H1 (cell line): Measurements from ENCODE around the gene PDE9A. TPM values are rescaled to one million over a fixed set of nuclear protein-coding genes. Genes with fewer than 3 reads are reported as not detected.

Source experiments
- CTCF ChIA-PET: fragments of 300-600 bp; sonication (Branson Sonifier 250); formaldehyde crosslinking; loops from one replicate; lab custom pipeline; 2021; ENCODE audit not compliant: partially characterized antibody; lab: Charles Lee
- POLR2A ChIA-PET: fragments of 300-600 bp; sonication (Branson Sonifier 250); formaldehyde crosslinking; loops from one replicate; lab custom pipeline; 2021; ENCODE audit warnings: inconsistent platforms; ENCODE audit not compliant: partially characterized antibody; lab: Charles Lee
- DNase-seq, 2 experiments: peaks; one replicate each; pipeline versions ENCODE4 v3.0.0 to v3.0.0-alpha.2; 2010 to 2022; ENCODE audit warnings: low spot score in 2 of 2, low read depth in 1 of 2, mixed read lengths in 1 of 2
- FAIRE-seq: peaks from 2 replicates; lab custom pipeline; 2011; peaks lifted over from hg19 to GRCh38; lab: Jason Lieb, UNC
- H2AFZ ChIP-seq: 2 replicates; pipeline ENCODE4 v1.8.1; 2012; ENCODE audit warnings: low read length, inconsistent platforms
- H2AK5ac ChIP-seq: 2 replicates; pipeline ENCODE4 v1.6.1; 2013; ENCODE audit warnings: low read depth, low read length
- H2BK120ac ChIP-seq: replicated peaks from 2 replicates; pipeline ENCODE3; 2013; ENCODE audit warnings: low read depth, low read length, inconsistent platforms
- H2BK12ac ChIP-seq: 2 replicates; pipeline ENCODE4 v1.6.1; 2013; ENCODE audit warnings: low read depth, low read length
- H2BK15ac ChIP-seq: 2 replicates; pipeline ENCODE4 v1.6.1; 2013; ENCODE audit warnings: low read length
- H2BK20ac ChIP-seq: 2 replicates; pipeline ENCODE4 v1.6.1; 2013; ENCODE audit warnings: low read length
- H2BK5ac ChIP-seq: 2 replicates; pipeline ENCODE4 v1.6.1; 2013; ENCODE audit warnings: low read depth, low read length
- H3K14ac ChIP-seq: 2 replicates; pipeline ENCODE4 v1.6.1; 2013; ENCODE audit warnings: inconsistent platforms; ENCODE audit not compliant: insufficient read length
- H3K18ac ChIP-seq: 2 replicates; pipeline ENCODE4 v1.6.1; 2013; ENCODE audit warnings: low read length; ENCODE audit errors: extremely low read depth
- H3K23ac ChIP-seq: 2 replicates; pipeline ENCODE4 v1.6.1; 2013; ENCODE audit warnings: inconsistent platforms; ENCODE audit not compliant: insufficient read length
- H3K23me2 ChIP-seq: 2 replicates; pipeline ENCODE4 v1.6.1; 2013; ENCODE audit warnings: low read depth, low read length
- H3K27ac ChIP-seq: 2 replicates; pipeline ENCODE4 v1.6.1; 2011; ENCODE audit warnings: low read depth, low read length, inconsistent platforms
- H3K27me3 ChIP-seq, 4 experiments: replicated peaks in 1 of 4; 1 replicate in 1 of 4; 2 replicates in 3 of 4; pipeline versions ENCODE4 v1.6.1 to v1.8.1; 2011 to 2013; ENCODE audit warnings: low read length in 3 of 4, mild to moderate bottlenecking in 3 of 4, inconsistent platforms in 2 of 4, mixed read lengths in 2 of 4, moderate library complexity in 1 of 4; ENCODE audit not compliant: control insufficient read depth in 3 of 4, insufficient read depth in 3 of 4; ENCODE audit errors: extremely low read depth in 1 of 4
- H3K36me3 ChIP-seq, 4 experiments: 2 replicates each; pipeline versions ENCODE4 v1.6.1 to v1.8.1; 2011 to 2013; ENCODE audit warnings: mild to moderate bottlenecking in 4 of 4, low read length in 3 of 4, moderate library complexity in 2 of 4, control low read depth in 1 of 4, inconsistent platforms in 1 of 4; ENCODE audit not compliant: insufficient read depth in 4 of 4, control insufficient read depth in 2 of 4
- H3K4ac ChIP-seq: replicated peaks from 2 replicates; pipeline ENCODE3; 2013; ENCODE audit warnings: low read length, low read depth, mixed read lengths, inconsistent platforms; ENCODE audit not compliant: insufficient read length
- H3K4me1 ChIP-seq, 4 experiments: replicated peaks in 1 of 4; 1 replicate in 1 of 4; 2 replicates in 3 of 4; pipeline versions ENCODE4 v1.6.1 to v1.8.1; 2011 to 2013; ENCODE audit warnings: low read length in 3 of 4, inconsistent platforms in 2 of 4, mixed read lengths in 1 of 4; ENCODE audit not compliant: insufficient read depth in 4 of 4, control insufficient read depth in 3 of 4
- H3K4me2 ChIP-seq, 2 experiments: 2 replicates each; pipeline versions ENCODE4 v1.6.1 to v1.8.1; 2011 to 2013; ENCODE audit warnings: low read depth in 2 of 2, low read length in 2 of 2, control low read depth in 1 of 2, inconsistent platforms in 1 of 2, mild to moderate bottlenecking in 1 of 2; ENCODE audit not compliant: insufficient read depth in 1 of 2
- H3K4me3 ChIP-seq, 4 experiments: fragments of 200-600, 300-600 bp in 1 of 4; sonication (generic), shearing (Covaris generic), sonication (Bioruptor Twin) in 1 of 4; 2 replicates each; pipeline versions ENCODE4 v1.5.1 to v1.8.1; 2011 to 2016; ENCODE audit warnings: low read length in 4 of 4, low read depth in 3 of 4, control low read depth in 2 of 4, inconsistent platforms in 2 of 4, mild to moderate bottlenecking in 2 of 4, mixed read lengths in 1 of 4, moderate library complexity in 1 of 4; ENCODE audit not compliant: insufficient read depth in 2 of 4; ENCODE audit errors: extremely low read depth in 1 of 4
- H3K56ac ChIP-seq: replicated peaks from 2 replicates; pipeline ENCODE3; 2013; ENCODE audit warnings: low read depth, mild to moderate bottlenecking, mixed read lengths, low read length, inconsistent platforms; ENCODE audit not compliant: insufficient read length
- H3K79me1 ChIP-seq: 2 replicates; pipeline ENCODE4 v1.6.1; 2013; ENCODE audit warnings: low read depth, low read length, control low read depth
- H3K79me2 ChIP-seq, 2 experiments: 2 replicates each; pipeline versions ENCODE4 v1.6.1 to v1.8.1; 2012 to 2013; ENCODE audit warnings: low read length in 2 of 2, mild to moderate bottlenecking in 2 of 2, inconsistent platforms in 1 of 2; ENCODE audit not compliant: insufficient read depth in 2 of 2, control insufficient read depth in 1 of 2
- H3K9ac ChIP-seq, 4 experiments: replicated peaks in 1 of 4; 1 replicate in 1 of 4; 2 replicates in 3 of 4; pipeline versions ENCODE4 v1.6.1 to v1.8.1; 2011 to 2013; ENCODE audit warnings: low read depth in 3 of 4, low read length in 3 of 4, control low read depth in 2 of 4, mild to moderate bottlenecking in 2 of 4, moderate library complexity in 2 of 4, inconsistent platforms in 1 of 4; ENCODE audit errors: extremely low read depth in 1 of 4
- H3K9me3 ChIP-seq, 2 experiments: 2 replicates each; pipeline versions ENCODE4 v1.6.1 to v1.8.1; 2012 to 2013; ENCODE audit warnings: mild to moderate bottlenecking in 2 of 2, moderate library complexity in 2 of 2, control low read depth in 1 of 2, inconsistent platforms in 1 of 2, low read depth in 1 of 2, low read length in 1 of 2, mixed read lengths in 1 of 2; ENCODE audit not compliant: insufficient read depth in 2 of 2
- H4K20me1 ChIP-seq, 2 experiments: replicated peaks in 1 of 2; 2 replicates each; pipeline versions ENCODE3 to v1.8.1; 2011 to 2013; ENCODE audit warnings: inconsistent platforms in 2 of 2, low read length in 2 of 2, mild to moderate bottlenecking in 1 of 2; ENCODE audit not compliant: insufficient read depth in 2 of 2, control insufficient read depth in 1 of 2
- H4K5ac ChIP-seq: 2 replicates; pipeline ENCODE4 v1.6.1; 2013; ENCODE audit warnings: low read length, low read depth, mixed read lengths, inconsistent platforms; ENCODE audit not compliant: insufficient read length
- H4K8ac ChIP-seq: 2 replicates; pipeline ENCODE4 v1.8.0; 2013; ENCODE audit warnings: mild to moderate bottlenecking, moderate library complexity, low read length, inconsistent platforms; ENCODE audit not compliant: insufficient read depth; ENCODE audit errors: extremely low read depth
- H4K91ac ChIP-seq: replicated peaks from 2 replicates; pipeline ENCODE3; 2013; ENCODE audit warnings: low read length, mixed read lengths, inconsistent platforms; ENCODE audit not compliant: insufficient read length
- BCL11A ChIP-seq, 2 experiments: IDR thresholded peaks; one replicate each; pipeline ENCODE4 v1.6.1; 2011; ENCODE audit warnings: low read depth in 2 of 2, low read length in 2 of 2, mild to moderate bottlenecking in 2 of 2
- CHD1 ChIP-seq: IDR thresholded peaks from 2 replicates; pipeline ENCODE4 v1.6.1; 2012; ENCODE audit warnings: low read depth, low read length, improper control_type of control experiment
- JUN ChIP-seq: IDR thresholded peaks from 2 replicates; pipeline ENCODE4 v1.6.1; 2011; ENCODE audit warnings: low read depth, mild to moderate bottlenecking, improper control_type of control experiment, low read length
- MAFK ChIP-seq: IDR thresholded peaks from 2 replicates; pipeline ENCODE4 v1.6.1; 2012; ENCODE audit warnings: low read depth, mild to moderate bottlenecking, improper control_type of control experiment, low read length
- PHF8 ChIP-seq: fragments of 200-600 bp; sonication (generic); conservative IDR thresholded peaks from 2 replicates; pipeline ENCODE4 v1.7.1; 2012; ENCODE audit warnings: low read depth, mild to moderate bottlenecking, inconsistent platforms, low read length, moderate library complexity
- RAD21 ChIP-seq, 2 experiments: IDR thresholded peaks in 1 of 2; conservative IDR thresholded peaks in 1 of 2; 2 replicates each; pipeline ENCODE4 v1.6.1; 2011; ENCODE audit warnings: low read depth in 2 of 2, low read length in 2 of 2, improper control_type of control experiment in 1 of 2, inconsistent platforms in 1 of 2, mild to moderate bottlenecking in 1 of 2, moderate library complexity in 1 of 2
- SIRT6 ChIP-seq: IDR thresholded peaks from one replicate; pipeline ENCODE4 v1.7.1; 2012; ENCODE audit warnings: low read length, inconsistent platforms
- SUZ12 ChIP-seq: fragments of 200-600 bp; sonication (generic); IDR thresholded peaks from 2 replicates; pipeline ENCODE4 v1.6.1; 2012; ENCODE audit warnings: mild to moderate bottlenecking, inconsistent platforms, low read length, moderate library complexity, mixed read lengths
- WGBS, 2 experiments: shearing (Covaris generic) in 1 of 2; methylation state at CpG; one replicate each; pipeline versions ENCODE4 v1.1.6 to v1.1.7; 2013 to 2015; ENCODE audit warnings: low lambda C conversion rate in 2 of 2, mixed read lengths in 2 of 2, inconsistent platforms in 1 of 2, low coverage in 1 of 2, missing lambda C conversion rate in 1 of 2; ENCODE audit not compliant: insufficient replicate concordance in 2 of 2, insufficient coverage in 1 of 2, insufficient read length in 1 of 2; ENCODE audit errors: extremely low coverage in 1 of 2, missing lambda C conversion rate in 1 of 2; 5-methylcytosine and 5-hydroxymethylcytosine counted together
- polyA plus RNA-seq, 7 experiments: library from polyadenylated mRNA; depleted of rRNA in 3 of 7; stranded (reverse) in 5 of 7; unstranded in 2 of 7; fragments of >200 nt in 5 of 7; fragments of 200-250 nt in 2 of 7; gene quantifications; 1 replicate in 5 of 7; 2 replicates in 1 of 7; 4 replicates in 1 of 7; pipeline versions ENCODE4 v1.2.1 to v1.2.3, GENCODE V29; 2011 to 2013; ENCODE audit warnings: missing spikeins in 2 of 7, mixed read lengths in 2 of 7
- total RNA-seq: library from RNA; stranded (reverse); fragmentation: NEBNext Ultra II Directional; extraction: Animal tissue kit (Norgen Biotek cat#: 25700); gene quantifications from 2 replicates; pipeline ENCODE4 v1.2.1, GENCODE V29; 2021

PDE9A gene
- total and polyA plus RNA-seq, 2 of the 8 experiments (the other 6 are each of a cell fraction or from before 2014, with no cell fraction given): 39.2 to 45.9 TPM

DNA sequence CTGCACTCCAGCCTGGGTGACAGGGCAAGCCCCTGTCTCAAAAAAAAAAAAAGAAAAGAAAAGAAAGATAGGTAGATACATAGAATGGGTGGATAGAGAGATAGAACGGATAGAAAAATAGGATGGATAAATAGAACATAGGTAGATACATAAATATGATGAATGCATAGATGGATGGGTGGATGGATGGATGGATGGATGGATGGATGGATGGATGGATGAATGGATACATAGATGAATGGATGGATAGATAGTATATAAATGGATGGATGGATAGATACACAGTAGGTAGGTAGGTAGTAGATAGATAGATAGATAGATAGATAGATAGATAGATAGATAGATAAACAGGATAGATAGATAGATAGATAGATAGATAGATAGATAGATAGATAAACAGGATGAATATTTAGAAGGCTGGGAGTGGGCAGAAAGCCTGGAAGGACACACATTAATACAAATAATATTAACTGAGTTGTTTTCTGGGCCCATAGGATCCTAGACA, 87.0 kb downstream of the PDE9A start:
- no peak overlapping the region for H2BK120ac ChIP-seq
- H2BK20ac ChIP-seq: no peak overlapping the region
- H2BK15ac ChIP-seq: no peak overlapping the region
- no peak overlapping the region for H3K4me2 ChIP-seq
- no peak overlapping the region for H3K14ac ChIP-seq
- CTCF ChIA-PET: no interaction called here
- H3K27ac ChIP-seq: no peak overlapping the region
- no peak for TF ChIP-seq JUN
- no peak for TF ChIP-seq RAD21 (IDR thresholded peaks at IDR 0.05 in 1 of 2, conservative IDR thresholded peaks at IDR 0.05 in 1 of 2; ENCODE audit: low read depth in 2 of 2, low read length in 2 of 2)
- TF ChIP-seq PHF8: no peak
- no peak for TF ChIP-seq SUZ12
- no peak for TF ChIP-seq CHD1
- no peak for TF ChIP-seq SIRT6
- TF ChIP-seq BCL11A (IDR thresholded peaks at IDR 0.05; ENCODE audit: low read depth in 2 of 2, low read length in 2 of 2): no peak
- TF ChIP-seq MAFK: no peak
- H2BK12ac ChIP-seq: no peak overlapping the region
- peaks cover 0 to 5% (median 4%) of the 10 kb centered on the region in 4 experiments; a peak in 5 of 8 replicates for H3K36me3 ChIP-seq
- 0 out of 2 replicates have a peak, but pooled peaks cover 2% of the 10 kb centered on the region for H3K79me1 ChIP-seq
- H3K23ac ChIP-seq: no peak overlapping the region
- POLR2A ChIA-PET: interaction anchor here (1.2 kb wide), 1 partner anchor 8 kb away, joined by 4 read pairs; no protein-coding TSS in a partner anchor
- no peaks in the 10 kb centered on the region for H4K20me1 ChIP-seq
- H3K9me3 ChIP-seq: no peaks in the 10 kb centered on the region
- no peaks in the 10 kb centered on the region for H3K27me3 ChIP-seq
- H3K4me3 ChIP-seq: no peak overlapping the region
- H3K9ac ChIP-seq: no peak overlapping the region
- H2AFZ ChIP-seq: no peak overlapping the region
- 93 to 100% methylated on average over 1 of the region's 1 CpG for WGBS, 2 experiments
- no peak for FAIRE-seq
- no peak overlapping the region for H2BK5ac ChIP-seq
- H3K18ac ChIP-seq: no peak overlapping the region
- no peak overlapping the region for H4K5ac ChIP-seq
- H3K4me1 ChIP-seq: peaks cover 0 to 3% (median 1%) of the 10 kb centered on the region in 4 experiments; a peak in 1 of 7 replicates
- no peak overlapping the region for H3K4ac ChIP-seq
- no peak for DNase-seq
- no peak overlapping the region for H2AK5ac ChIP-seq
- H3K23me2 ChIP-seq: peaks cover 1% of the 10 kb centered on the region; the same call in 1 of the 2 replicates
- no peaks in the 10 kb centered on the region for H3K79me2 ChIP-seq
- no peak overlapping the region for H4K91ac ChIP-seq
- H3K56ac ChIP-seq: peak overlapping the region; percentile 86
- no peak overlapping the region for H4K8ac ChIP-seq
